ENCODE data around the gene SLC47A1. TPM values are rescaled to one million over a fixed set of nuclear protein-coding genes. Genes with fewer than 3 reads are reported as not detected.

The SLC47A1 gene
- total and polyA plus RNA-seq, 2 of the 13 experiments (the other 11 are each of a cell fraction or from before 2014, with no cell fraction given) = 42.1 to 67.5 TPM

- TF ChIP-seq FIP1L1 (IDR thresholded peaks at IDR 0.05; ENCODE audit: borderline replicate concordance, insufficient read depth, low read depth, low read length) = no peak
- no peak for TF ChIP-seq KLF15 (CRISPR knock-in tag; IDR thresholded peaks at IDR 0.05; ENCODE audit: borderline replicate concordance)
- no peak for TF ChIP-seq CC2D1A (CRISPR knock-in tag; IDR thresholded peaks at IDR 0.05)
- no peak for TF ChIP-seq ZBED4 (CRISPR knock-in tag; IDR thresholded peaks at IDR 0.05; ENCODE audit: borderline replicate concordance)
- no peak for TF ChIP-seq ZNF629 (CRISPR knock-in tag; conservative IDR thresholded peaks at IDR 0.05)
- TF ChIP-seq ZNF512 (CRISPR knock-in tag; IDR thresholded peaks at IDR 0.05) = no peak
- TF ChIP-seq ZNF354B (CRISPR knock-in tag; IDR thresholded peaks at IDR 0.05) = no peak
- TF ChIP-seq PCBP2 (optimal IDR thresholded peaks at IDR 0.05; ENCODE audit: low read depth, low read length, poor library complexity, severe bottlenecking) = no peak
- TF ChIP-seq ZBTB7A (CRISPR knock-in tag; IDR thresholded peaks at IDR 0.05) = no peak
- TF ChIP-seq FOXJ3 (CRISPR knock-in tag; IDR thresholded peaks at IDR 0.05; ENCODE audit: borderline replicate concordance) = no peak
- TF ChIP-seq ZFP36L1 (CRISPR knock-in tag; IDR thresholded peaks at IDR 0.05) = no peak
- TF ChIP-seq HNF4G (IDR thresholded peaks at IDR 0.05; ENCODE audit: borderline replicate concordance, low read depth, low read length) = no peak
- TF ChIP-seq HNF4G (CRISPR knock-in tag; IDR thresholded peaks at IDR 0.05; ENCODE audit: borderline replicate concordance, low read depth) = no peak
- TF ChIP-seq MXD1 (CRISPR knock-in tag; IDR thresholded peaks at IDR 0.05) = no peak
- TF ChIP-seq ZFP62 (CRISPR knock-in tag; IDR thresholded peaks at IDR 0.05) = no peak
- Histone ChIP-seq H3K9me3 (ENCODE audit: low read length) (no peaks in the 10 kb centered on the region), H3K36me3 (replicated peaks in 1 of 2; ENCODE audit: control insufficient read depth in 1 of 2, insufficient read depth in 2 of 2, low read length in 2 of 2) (no peaks in the 10 kb centered on the region), H4K20me1 (ENCODE audit: insufficient read depth, low read length) (no peaks in the 10 kb centered on the region), H3K4me2 (ENCODE audit: low read depth, low read length) (no peak overlapping the region), H3K27ac (ENCODE audit: extremely low read length, insufficient read depth, low read length) (no peak overlapping the region), H2AFZ (ENCODE audit: low read length) (no peak overlapping the region), H3K27me3 (ENCODE audit: control insufficient read depth in 1 of 2, insufficient read depth in 2 of 2, low read length in 2 of 2) (peaks cover 2 to 19% of the 10 kb centered on the region in 2 experiments; a peak in 2 of 5 replicates), H3K79me2 (ENCODE audit: insufficient read depth, low read length) (no peaks in the 10 kb centered on the region), H3K4me1 (ENCODE audit: insufficient read depth, low read length) (peaks cover 8% of the 10 kb centered on the region; the same call in 1 of the 2 replicates), H3K9ac (ENCODE audit: insufficient read depth, low read depth, low read length) (no peak overlapping the region), H3K4me3 (replicated peaks in 1 of 3; ENCODE audit: insufficient read depth in 1 of 3, low read depth in 2 of 3, low read length in 3 of 3) (no peak overlapping the region)
- in situ Hi-C loops (cut with HindIII; ENCODE audit: extremely low pct_ligation_motif_present, low pct_unique_long_range_greater_than_20kb) (no loop called here), intact Hi-C loops (cut with micrococcal nuclease; ENCODE audit: unreplicated experiment) (no loop called here)
- ChIA-PET CTCF (ENCODE audit: low intra/inter-chr PET ratio, low total read pairs) (no interaction called here), POLR2A (no interaction called here)
- BruUV-seq (replicated peaks) = no TSS peak
- no peak for FAIRE-seq
- no peak for ATAC-seq
- no peak for DNase-seq (ENCODE audit: low spot score)
These were observed 36.0 kb upstream of the SLC47A1 start for GRCh38 chr17:19497624-19498023.
